Measurements from ENCODE around the gene GRM5.

Gene GRM5

DNA sequence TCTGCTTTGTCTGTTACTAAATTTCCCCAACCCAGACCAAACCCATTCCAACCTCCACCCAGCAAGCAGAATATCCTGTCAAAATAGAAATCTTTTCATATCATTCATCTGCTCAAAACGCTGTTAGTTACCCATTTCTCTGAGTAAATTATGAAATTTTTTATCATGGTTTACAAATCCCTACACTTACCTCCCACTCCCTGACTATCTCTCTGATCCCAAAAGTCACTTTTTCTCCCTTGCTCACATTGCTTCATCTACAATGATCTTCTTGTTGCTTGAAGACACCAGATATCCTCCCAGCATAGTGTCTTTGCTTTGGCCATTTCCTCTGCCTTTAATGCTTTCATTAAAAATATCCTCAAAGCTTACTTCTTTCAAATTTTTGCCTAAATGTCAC lies 532.8 kb downstream of the GRM5 start:
- H3K4me3 ChIP-seq (ENCODE audit: low read depth, low read length) = no peak overlapping the region
- TF ChIP-seq, protein P1, sequence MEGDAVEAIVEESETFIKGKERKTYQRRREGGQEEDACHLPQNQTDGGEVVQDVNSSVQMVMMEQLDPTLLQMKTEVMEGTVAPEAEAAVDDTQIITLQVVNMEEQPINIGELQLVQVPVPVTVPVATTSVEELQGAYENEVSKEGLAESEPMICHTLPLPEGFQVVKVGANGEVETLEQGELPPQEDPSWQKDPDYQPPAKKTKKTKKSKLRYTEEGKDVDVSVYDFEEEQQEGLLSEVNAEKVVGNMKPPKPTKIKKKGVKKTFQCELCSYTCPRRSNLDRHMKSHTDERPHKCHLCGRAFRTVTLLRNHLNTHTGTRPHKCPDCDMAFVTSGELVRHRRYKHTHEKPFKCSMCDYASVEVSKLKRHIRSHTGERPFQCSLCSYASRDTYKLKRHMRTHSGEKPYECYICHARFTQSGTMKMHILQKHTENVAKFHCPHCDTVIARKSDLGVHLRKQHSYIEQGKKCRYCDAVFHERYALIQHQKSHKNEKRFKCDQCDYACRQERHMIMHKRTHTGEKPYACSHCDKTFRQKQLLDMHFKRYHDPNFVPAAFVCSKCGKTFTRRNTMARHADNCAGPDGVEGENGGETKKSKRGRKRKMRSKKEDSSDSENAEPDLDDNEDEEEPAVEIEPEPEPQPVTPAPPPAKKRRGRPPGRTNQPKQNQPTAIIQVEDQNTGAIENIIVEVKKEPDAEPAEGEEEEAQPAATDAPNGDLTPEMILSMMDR (IDR thresholded peaks at IDR 0.05; ENCODE audit: control insufficient read depth, extremely low read depth, insufficient read depth) = no peak
- no peak for DNase-seq (ENCODE audit: low read depth)

DNA sequence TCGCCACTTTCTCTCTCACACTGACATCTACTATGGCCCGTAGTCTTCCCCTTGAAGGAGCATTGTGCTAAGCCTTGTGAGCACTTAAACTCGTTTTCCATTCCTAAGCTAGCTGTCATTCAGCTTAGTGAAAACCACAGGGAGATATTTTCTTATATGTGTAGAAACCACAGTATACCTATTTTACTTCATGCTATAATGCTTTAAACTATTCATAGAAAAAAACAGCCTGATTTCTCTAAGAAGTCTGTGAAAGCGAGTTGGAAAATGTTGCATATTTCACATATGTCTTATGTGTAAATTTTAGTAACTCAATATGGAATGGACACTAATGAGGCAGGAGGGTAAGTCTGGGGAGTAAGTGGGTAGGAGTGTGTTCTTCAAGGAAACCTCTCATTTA lies 534.0 kb downstream of the GRM5 start:
- TF ChIP-seq, protein P1 (IDR thresholded peaks at IDR 0.05; ENCODE audit: control insufficient read depth, extremely low read depth, insufficient read depth) = no peak
- H3K4me3 ChIP-seq (ENCODE audit: low read depth, low read length) = no peak overlapping the region
- no peak for DNase-seq (ENCODE audit: low read depth)

DNA sequence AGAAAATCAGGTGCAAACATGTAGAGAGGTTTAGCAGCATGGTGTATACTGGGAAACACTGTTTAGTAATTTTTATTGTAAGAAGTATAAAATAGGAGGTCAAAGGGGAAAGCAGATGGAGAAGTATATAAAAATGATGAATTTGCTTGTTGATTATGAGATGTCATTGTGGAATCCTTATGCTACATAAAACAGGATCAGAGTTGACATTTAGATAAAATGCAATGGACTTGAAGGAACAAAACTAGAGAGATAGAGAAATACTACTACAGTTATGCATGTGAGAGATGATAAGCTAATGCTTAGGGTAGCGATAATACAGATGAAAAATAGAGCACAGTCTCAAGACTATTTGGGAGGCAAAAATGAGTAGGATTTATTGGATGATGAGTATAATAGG lies 536.4 kb downstream of the GRM5 start:
- DNase-seq (ENCODE audit: low read depth) = no peak
- TF ChIP-seq, protein P1 (IDR thresholded peaks at IDR 0.05; ENCODE audit: control insufficient read depth, extremely low read depth, insufficient read depth) = no peak
- H3K4me3 ChIP-seq (ENCODE audit: low read depth, low read length) = no peak overlapping the region

DNA sequence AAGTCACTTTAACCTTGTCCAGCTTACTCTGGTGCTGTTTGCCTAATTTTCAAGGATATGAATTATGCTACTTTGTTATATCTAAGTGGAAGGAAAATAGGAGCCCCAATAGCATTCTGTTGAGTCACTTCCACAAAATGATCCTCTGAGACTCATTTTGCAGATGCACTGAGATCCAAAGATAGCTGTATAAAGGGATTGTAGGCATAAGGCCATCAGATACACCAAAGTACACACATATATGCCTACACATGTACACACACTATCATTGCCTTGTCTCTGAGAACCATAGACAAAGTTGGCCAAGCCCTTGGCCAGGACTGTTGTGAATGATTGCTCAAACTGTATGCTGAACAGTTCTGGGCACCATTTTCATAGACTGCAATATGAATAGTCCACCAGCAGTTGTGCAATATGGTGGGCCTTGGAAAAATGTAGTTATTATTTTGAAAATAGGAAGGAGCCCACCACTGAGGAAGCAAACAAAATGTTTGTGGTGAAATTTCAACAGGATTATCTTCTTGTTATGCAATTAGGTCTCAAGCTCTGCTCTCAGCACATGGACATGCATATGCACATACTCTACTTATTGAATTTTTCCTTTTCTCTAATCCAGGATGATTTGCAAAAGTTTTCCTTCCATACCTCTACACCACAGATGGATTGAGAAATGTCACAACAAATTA lies 542.3 kb downstream of the GRM5 start:
- H3K4me3 ChIP-seq (ENCODE audit: low read depth, low read length) = no peak overlapping the region
- DNase-seq (ENCODE audit: low read depth) = no peak
- TF ChIP-seq, protein P1 (IDR thresholded peaks at IDR 0.05; ENCODE audit: control insufficient read depth, extremely low read depth, insufficient read depth) = no peak

DNA sequence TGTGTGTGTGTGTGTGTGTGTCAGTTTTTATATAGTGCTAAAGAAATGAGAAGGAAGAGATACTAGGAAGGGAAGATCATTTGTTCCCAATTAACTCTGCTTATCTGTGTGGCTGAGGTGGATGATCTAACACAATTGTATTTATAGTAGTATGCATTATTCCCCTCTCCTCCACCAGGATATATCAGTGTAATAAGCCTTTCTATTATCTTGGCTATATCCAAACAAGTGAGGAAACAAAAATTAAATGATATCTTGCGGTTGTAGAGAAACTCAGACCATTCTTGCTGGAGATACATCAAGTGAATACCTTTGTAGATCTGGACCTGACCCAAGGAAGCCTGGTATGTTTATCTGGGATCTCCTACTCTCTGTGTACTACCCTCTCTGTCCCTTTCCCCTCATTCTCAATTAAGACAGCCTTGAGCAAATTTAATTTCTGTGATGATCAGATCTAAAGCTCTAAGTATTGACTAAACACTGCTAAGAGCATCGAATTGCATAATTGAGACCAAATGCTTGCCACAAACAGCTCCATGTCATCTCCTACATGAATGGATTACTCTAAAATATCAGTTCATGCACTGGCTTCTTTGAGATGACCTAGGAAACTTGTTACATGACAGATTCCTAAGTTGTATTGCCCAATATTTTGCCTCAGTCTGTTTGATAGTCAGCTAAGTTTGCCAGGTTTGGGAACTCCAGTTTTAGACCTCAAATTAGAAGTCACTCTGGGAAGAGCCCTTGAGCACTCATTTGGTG lies 543.0 kb downstream of the GRM5 start:
- no peak overlapping the region for H3K4me3 ChIP-seq (ENCODE audit: low read depth, low read length)
- TF ChIP-seq, protein P1 (IDR thresholded peaks at IDR 0.05; ENCODE audit: control insufficient read depth, extremely low read depth, insufficient read depth) = no peak
- DNase-seq (ENCODE audit: low read depth) = no peak

DNA sequence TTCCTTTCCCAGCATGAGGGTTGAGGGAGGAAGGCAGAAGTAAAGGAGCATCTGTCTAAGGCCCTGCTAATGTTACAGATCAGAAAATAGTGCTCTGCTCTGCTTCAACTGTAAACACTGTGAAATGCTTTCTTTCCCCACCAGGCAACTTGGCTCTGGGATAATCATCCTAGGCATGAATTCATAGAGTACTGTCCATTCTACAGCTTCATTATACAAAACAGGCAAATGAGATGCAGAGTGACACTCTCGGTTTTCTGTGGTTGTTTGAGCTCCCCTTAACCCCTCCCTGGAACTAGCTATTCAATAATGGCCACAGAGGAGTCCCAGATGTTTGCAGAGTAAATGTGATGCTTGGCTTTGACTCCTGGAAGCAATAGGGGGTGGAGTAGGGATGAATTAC lies 544.0 kb downstream of the GRM5 start:
- TF ChIP-seq, protein P1 (IDR thresholded peaks at IDR 0.05; ENCODE audit: control insufficient read depth, extremely low read depth, insufficient read depth) = no peak
- no peak for DNase-seq (ENCODE audit: low read depth)
- no peak overlapping the region for H3K4me3 ChIP-seq (ENCODE audit: low read depth, low read length)

All from LNCaP clone FGC (cell line).